GM21737 (cell line): Measurements from ENCODE around the gene PLPP7.
"Not testable (repeated sequence)": the region's sequence is repeated elsewhere in the genome, so short reads cannot be mapped to it uniquely, and the experiment has no call there.

Source experiments
- ATAC-seq: cut with Tn5 transposase; IDR thresholded peaks from one replicate; pipeline ENCODE4 v1.9.1; 2021; ENCODE audit warnings: mild to moderate bottlenecking, moderate library complexity; ENCODE audit not compliant: unreplicated experiment

PLPP7 gene

DNA sequence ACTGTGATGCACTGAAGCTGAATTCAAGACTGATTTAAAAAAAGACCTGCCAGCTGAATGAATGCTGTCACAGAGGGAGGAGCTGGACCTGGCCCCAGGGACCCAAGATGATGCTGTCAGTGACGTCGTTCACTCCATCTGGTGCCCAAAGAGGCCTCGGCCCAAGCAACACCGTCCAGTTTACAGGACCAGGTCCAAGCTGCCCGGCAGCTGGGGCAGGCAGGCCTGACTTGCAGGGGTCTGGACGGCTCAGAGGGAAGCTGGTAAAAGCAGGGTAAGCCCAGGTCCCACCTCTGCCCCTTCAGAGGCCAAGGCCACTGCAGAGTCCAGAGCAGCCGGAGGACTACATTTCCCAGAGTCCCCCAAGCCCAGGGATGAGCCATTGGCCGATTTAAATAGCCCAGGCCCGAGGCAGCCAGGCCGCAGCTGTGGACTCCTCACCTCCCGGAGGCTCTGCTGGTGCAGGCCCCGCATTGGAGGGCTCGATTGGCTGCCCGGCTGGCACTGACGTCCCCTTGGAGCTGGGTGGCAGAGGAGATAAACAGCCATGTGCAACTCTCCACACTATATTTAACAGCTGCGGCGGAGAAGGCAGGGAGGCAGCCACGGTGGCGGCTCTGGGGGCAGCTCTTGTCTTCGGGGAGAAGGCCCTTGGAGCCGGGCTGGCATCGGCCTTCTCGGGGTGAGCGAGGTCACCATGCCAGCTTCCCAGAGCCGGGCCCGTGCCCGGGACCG is at the start of gene PLPP7:
PLPP7 (plus strand) TSS at position 423 of the 735 bp plus-strand sequence; CDS start at position 698, 275 bp downstream.
- no peak for ATAC-seq

DNA sequence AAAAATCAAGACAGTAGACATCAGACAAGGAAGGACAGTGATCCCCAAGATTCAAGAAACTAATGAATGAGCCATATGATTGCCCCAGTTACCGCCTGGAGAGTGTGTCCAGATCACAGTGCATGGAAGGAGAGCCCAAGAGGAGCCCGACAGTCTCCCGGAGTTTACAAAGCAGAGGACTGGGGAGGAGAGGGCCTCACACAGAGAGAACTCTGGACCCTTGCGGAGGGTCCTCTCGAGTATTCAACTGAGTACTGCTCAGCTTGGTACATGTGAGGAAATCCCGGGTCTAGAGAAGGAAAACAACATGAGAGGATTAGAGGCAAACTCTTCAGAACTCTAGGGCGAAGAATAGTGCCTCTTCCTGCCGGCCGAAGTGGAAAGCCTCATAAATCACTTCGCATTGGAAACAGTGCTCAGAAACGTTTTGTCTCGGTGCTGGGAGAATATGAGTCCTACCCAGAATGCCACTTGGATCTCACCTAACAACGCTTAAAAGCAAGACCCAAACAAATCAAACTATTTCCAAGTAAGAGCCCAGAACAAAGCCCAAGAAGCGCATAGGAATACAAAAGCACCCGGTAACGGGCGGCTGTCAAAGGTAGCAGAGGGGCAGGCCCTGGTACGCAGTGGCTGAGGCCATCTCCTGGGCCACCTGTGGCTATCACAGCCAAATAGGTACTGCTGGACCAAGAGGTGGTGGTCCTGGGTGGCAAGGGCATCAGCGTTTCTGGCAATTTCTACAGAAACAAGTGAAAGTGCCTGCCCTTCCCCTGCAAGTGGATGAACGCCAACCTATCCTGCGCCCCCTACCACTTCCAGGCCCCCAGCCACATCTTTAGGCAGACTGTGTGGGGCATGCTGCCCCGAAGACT is 49.2 kb upstream of the PLPP7 start:
- ATAC-seq, result no peak

DNA sequence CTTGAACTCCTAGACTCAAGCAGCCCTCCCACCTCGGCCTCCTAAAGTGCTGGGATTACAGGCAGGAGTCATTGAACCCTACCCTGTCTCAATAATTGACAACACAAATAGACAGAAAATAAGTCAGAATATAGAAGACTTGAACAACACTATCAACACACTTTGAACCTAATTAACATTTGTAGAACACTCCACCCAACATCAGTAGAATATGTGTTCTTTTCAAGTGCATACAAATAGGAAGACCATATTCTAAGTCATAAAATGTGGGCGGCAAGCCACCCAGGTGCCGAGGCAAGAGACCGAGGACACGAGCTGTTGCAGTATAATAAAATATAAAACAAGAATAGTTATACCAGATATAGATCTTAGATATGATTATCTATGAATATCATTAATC is 45.2 kb upstream of the PLPP7 start:
- ATAC-seq, result not testable (repeated sequence)

GRCh38 chr9:131246618-131247017 is 42.9 kb upstream of the PLPP7 start:
- no peak for ATAC-seq

DNA sequence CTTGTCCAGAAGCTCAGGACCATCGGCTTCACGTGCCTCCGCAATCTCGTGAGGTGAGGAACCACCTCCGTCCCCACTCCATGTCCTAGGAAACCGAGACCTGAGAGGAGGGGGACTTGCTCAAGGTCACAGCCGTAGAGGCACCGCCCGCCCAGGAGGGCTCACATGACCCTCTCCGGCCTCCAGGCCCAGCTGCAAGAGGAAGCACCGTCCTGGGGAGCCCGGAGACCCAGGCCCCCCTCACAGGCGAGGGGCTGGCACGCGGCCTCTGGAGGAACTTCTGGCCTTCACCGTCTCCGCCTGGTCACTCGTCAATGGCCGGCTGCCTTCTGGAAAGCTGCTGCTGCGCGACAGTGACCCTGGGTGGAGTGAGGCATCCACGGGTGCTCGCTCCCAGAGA is 37.4 kb upstream of the PLPP7 start:
- ATAC-seq, result no peak

DNA sequence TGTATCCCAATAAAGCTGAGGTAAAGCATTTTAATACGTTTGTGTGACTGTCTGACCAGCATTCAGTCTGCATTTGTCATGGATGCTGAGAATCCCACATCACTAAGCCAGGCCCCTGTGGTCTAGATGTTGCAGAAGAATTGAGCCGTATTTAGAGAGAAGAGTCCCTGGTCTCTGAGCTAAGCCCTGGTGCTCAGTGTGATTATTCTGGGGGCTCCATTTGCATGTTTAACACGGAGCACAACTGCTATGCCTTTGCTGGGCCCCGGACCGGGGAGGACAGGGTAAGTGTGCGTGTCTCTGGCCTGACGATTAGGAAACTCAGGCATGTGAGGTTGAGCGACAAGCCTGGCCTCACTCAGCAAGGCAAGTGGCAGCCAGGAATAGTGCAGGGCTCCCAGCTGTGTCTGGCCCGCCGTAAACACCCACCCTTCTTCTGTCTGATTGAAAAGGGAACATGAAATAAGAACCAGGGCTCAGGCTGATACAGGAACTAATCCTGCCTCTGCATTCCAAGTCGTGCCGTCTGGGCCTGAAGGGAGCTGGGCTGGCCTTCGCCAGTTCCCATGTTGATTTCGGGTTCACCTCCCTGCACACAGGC is 35.5 kb upstream of the PLPP7 start:
- ATAC-seq, result no peak

DNA sequence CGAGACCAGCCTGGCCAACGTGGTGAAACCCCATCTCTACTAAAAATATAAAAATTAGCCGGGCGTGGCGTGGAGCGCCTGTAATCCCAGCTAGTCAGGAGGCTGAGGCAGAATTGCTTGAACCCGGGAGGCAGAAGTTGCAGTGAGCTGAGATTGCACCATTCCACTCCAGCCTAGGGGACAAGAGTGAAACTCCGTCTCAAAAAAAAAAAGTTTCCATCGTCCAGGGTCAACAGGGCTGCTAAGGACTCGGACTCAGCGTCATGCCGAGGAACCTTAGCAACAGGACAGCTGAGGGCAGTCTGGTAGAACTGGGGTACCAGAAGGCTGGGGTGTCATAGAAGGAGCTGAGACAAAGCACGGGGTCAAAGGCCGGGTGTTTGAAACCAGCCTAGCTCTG is 34.9 kb upstream of the PLPP7 start:
- ATAC-seq, result no peak

GRCh38 chr9:131255676-131256197 is 33.8 kb upstream of the PLPP7 start:
- ATAC-seq, result no peak

DNA sequence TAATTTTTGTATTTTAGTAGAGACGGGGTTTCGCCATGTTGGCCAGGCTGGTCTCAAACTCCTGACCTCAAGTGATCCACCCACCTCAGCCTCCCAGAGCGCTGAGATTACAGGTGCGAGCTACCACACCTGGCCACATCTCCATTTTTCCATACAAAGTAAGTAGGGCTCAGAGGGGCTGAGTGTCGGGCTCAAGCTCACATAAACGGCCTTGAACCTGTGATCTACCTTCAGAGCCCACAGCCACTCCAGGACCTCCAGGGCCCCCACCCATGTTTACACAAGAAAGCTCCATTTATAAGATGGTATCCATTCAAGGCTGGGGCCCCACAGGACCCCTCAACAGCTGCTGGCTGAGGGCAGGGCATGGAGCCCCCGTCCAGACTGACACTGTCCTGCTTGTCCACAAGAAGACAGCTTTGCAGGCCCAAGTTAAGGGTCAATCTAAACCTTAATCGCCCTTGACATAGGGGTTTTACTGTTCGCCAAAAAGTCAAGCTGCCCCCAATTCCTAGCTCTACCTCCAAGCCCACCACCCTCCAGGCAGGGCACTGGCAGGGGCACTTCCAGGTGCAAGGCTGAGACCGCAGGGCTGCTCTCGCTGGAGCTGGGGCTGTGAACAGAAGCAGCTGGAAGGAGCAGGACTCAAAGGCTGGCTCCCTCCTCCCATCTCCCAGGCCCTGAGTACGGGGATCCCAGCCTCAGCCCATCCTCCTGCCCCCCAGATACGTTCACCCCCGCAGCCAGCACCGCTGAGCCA is 32.1 kb upstream of the PLPP7 start:
- no peak for ATAC-seq

- no peak for ATAC-seq
Observed at GRCh38 chr9:131258186-131258585, 31.3 kb upstream of the PLPP7 start.

- no peak for ATAC-seq
Observed at GRCh38 chr9:131258698-131259431, 30.7 kb upstream of the PLPP7 start.

- ATAC-seq, result no peak
Observed at GRCh38 chr9:131259432-131259898, 30.1 kb upstream of the PLPP7 start.

GRCh38 chr9:131259916-131260597 is 29.5 kb upstream of the PLPP7 start:
- ATAC-seq, result no peak

GRCh38 chr9:131260751-131261452 is 28.6 kb upstream of the PLPP7 start:
- ATAC-seq, result no peak

DNA sequence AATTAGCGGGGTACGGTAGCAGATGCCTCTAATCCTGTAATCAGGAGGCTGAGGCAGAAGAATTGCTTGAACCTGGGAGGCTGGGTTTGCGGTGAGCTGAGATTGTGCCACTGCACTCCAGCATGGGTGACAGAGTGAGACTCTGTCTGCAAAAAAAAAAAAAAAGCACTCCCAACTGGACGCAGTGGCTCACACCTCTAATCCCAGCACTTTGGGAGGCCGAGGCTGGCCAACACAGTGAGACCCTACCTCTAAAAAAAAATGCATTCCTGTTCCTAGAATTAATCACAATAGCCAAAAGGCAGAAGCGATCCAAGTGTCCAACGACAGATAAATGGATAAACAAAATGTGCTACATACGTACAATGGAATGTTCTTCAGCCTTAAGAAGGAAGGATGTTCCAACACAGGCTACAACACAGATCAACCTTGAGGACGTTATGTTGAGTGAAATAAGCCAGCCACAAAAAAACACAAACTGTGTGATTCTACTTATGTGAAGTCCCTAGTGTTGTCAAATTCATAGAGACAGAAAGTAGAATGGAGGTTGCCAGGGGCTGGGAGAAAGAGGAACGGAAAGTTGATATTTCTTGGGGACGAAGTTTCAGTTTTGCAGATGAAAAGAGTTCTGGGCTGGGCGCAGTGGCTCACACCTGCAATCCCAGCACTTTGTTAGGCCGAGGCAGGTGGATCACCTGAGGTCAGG is 27.0 kb upstream of the PLPP7 start:
- no peak for ATAC-seq

DNA sequence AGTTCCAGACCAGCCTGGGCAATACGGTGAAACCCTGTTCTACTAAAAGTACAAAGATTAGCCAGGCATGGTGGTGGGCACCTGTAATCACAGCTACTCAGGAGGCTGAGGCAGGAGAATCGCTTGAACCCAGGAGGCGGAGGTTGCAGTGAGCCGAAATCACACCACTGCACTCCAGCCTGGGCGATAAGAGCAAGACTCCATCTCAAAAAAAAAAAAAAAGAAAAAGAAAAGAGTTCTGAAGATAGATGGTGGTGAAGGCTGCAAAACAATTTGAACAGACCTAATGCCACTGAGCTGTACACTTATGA is 26.5 kb upstream of the PLPP7 start:
- ATAC-seq, result not testable (repeated sequence)

DNA sequence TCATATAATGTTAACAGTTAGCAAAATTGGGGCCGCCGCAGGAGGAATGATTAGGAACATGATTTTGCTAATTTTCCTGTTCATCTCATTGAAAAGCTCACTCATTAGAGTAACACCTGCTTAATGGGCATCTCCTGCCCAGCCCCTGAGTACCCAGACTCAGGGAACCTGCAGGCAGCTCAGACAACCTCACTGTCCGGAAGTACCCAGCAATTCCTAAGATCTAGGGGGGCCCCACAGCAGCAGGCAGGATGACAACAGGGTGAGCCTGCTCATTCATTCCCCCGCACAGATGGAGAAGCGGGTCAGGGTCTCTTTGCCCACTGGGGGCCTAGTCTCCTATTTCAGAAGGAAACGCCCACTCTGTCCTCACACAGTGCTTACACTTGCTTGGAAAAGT is 25.8 kb upstream of the PLPP7 start:
- ATAC-seq, result no peak

DNA sequence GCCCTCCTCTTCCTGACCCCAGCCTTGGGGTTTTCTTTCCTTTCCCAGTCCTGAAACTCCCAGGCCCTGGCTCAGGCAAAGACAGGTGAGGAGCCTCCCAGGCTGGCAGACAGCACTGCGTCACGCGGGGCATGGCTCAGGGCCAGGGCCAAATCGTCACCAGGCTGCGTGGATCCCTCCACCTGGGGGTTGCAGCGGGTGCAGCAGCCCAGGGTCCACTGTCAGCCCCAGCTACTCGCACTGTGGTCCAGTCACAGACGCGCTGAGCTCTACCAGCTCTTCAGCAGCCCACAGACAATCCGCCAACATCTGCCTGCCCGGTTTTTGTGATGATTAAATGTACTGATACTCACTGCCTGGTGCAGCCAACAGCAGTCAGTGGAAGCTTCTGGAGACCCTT is 25.3 kb upstream of the PLPP7 start:
- ATAC-seq, result no peak
